ENCODE measurements around the gene CLTB.

The CLTB gene

DNA sequence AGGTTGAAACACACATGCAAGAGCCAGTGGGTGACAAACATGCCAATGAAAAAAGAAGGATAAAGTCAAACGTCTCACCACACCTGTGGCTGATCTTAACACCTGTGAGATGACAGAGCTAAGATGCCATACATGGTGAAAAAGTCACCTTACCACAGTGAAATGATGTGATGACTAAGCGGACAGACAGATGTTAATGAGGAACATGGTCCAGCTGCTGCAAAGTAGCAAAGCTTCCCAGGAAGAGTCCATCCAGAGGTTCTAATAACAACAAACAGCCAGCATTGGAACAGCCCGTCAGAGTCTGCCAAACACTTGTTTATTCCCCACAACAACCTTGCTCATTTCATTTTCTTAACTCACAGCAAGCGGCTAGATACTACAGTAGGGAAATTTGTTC is 56.7 kb downstream of the CLTB start:
- TF ChIP-seq, protein P1, sequence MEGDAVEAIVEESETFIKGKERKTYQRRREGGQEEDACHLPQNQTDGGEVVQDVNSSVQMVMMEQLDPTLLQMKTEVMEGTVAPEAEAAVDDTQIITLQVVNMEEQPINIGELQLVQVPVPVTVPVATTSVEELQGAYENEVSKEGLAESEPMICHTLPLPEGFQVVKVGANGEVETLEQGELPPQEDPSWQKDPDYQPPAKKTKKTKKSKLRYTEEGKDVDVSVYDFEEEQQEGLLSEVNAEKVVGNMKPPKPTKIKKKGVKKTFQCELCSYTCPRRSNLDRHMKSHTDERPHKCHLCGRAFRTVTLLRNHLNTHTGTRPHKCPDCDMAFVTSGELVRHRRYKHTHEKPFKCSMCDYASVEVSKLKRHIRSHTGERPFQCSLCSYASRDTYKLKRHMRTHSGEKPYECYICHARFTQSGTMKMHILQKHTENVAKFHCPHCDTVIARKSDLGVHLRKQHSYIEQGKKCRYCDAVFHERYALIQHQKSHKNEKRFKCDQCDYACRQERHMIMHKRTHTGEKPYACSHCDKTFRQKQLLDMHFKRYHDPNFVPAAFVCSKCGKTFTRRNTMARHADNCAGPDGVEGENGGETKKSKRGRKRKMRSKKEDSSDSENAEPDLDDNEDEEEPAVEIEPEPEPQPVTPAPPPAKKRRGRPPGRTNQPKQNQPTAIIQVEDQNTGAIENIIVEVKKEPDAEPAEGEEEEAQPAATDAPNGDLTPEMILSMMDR (IDR thresholded peaks at IDR 0.05; ENCODE audit: poor library complexity, severe bottlenecking) = no peak
- Histone ChIP-seq H3K27ac (ENCODE audit: poor library complexity, severe bottlenecking) (no peak overlapping the region), H3K4me1 (ENCODE audit: insufficient read depth, poor library complexity, severe bottlenecking) (peaks cover 7% of the 10 kb centered on the region), H3K36me3 (ENCODE audit: low read depth) (peaks cover 51% of the 10 kb centered on the region), H3K4me3 (ENCODE audit: severe bottlenecking) (no peak overlapping the region), H3K9me3 (ENCODE audit: severe bottlenecking) (no peaks in the 10 kb centered on the region), H3K27me3 (ENCODE audit: insufficient read depth, poor library complexity, severe bottlenecking) (no peaks in the 10 kb centered on the region)
- no peak for DNase-seq (ENCODE audit: low spot score)
- ATAC-seq (ENCODE audit: low read depth) = no peak

DNA sequence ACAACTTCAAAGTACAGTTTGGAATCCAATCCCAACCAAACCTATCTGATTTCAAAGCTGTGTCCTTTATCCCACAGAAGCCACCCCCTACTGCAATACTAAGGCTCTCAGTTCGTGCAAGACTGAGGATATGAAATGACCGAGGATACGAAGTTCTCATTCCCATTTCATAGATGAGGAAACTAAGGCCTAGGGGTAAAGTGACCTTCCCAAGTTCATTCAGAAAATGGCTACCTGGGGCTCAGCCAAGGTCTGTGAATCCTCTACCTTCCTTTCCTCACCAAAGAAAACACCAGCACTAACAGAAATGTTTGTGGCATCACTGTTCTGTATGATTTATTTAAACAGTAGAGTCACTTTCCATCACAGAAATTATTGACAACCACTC is 60.2 kb downstream of the CLTB start:
- H3K9me3 ChIP-seq (ENCODE audit: severe bottlenecking) = no peaks in the 10 kb centered on the region
- ATAC-seq (ENCODE audit: low read depth) (no peak), DNase-seq (ENCODE audit: low spot score) (no peak)
- H3K27me3 ChIP-seq (ENCODE audit: insufficient read depth, poor library complexity, severe bottlenecking) = no peaks in the 10 kb centered on the region
- H3K36me3 ChIP-seq (ENCODE audit: low read depth) = peaks cover 86% of the 10 kb centered on the region
- no peak overlapping the region for H3K27ac ChIP-seq (ENCODE audit: poor library complexity, severe bottlenecking)
- H3K4me1 ChIP-seq (ENCODE audit: insufficient read depth, poor library complexity, severe bottlenecking) = peaks cover 7% of the 10 kb centered on the region
- TF ChIP-seq, protein P1 (IDR thresholded peaks at IDR 0.05; ENCODE audit: poor library complexity, severe bottlenecking) = no peak
- H3K4me3 ChIP-seq (ENCODE audit: severe bottlenecking) = no peak overlapping the region

DNA sequence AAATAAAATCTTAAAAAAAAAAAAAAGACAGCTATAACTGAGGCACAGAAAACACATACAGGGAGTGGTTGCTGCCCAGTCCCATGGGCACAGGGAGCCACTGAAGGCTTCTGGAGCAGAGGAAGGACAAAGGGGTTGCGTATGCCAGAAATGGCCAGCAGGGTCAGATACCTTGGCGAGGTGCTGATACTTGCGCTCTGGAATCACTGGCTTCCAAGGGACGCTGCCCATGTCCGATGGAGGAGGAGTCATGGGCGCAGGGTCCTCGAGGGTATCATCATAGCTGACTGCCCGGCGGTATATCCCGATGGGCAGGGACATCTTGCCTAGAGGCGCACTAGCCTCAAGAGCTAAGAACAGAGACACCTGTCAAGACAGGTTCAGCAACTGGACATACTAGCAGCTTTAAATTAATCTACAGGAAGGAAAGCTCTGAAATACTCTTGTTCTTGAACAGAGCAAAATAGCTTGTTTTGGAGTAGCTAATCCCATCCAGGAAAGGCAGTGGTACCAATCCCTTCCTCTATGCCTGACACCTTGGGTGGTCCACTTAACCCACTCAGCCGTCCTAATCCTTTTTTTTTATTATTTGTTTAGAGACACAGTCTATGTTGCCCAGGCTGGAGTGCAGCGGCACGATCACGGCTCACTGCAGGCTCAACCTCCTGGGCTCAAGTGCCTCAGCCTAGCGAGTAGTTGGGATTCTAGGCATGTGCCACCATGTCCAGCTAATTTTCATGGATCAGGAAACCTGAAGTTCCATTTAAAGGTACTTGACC is 60.8 kb downstream of the CLTB start:
- H3K36me3 ChIP-seq (ENCODE audit: low read depth) = peaks cover 91% of the 10 kb centered on the region
- no peaks in the 10 kb centered on the region for H3K27me3 ChIP-seq (ENCODE audit: insufficient read depth, poor library complexity, severe bottlenecking)
- no peak for DNase-seq (ENCODE audit: low spot score)
- ATAC-seq (ENCODE audit: low read depth) = no peak; the same call in 2 of the 3 replicates
- TF ChIP-seq, protein P1 (IDR thresholded peaks at IDR 0.05; ENCODE audit: poor library complexity, severe bottlenecking) = no peak
- H3K4me1 ChIP-seq (ENCODE audit: insufficient read depth, poor library complexity, severe bottlenecking) = peaks cover 7% of the 10 kb centered on the region
- no peaks in the 10 kb centered on the region for H3K9me3 ChIP-seq (ENCODE audit: severe bottlenecking)
- no peak overlapping the region for H3K4me3 ChIP-seq (ENCODE audit: severe bottlenecking)
- H3K27ac ChIP-seq (ENCODE audit: poor library complexity, severe bottlenecking) = no peak overlapping the region

- H3K4me3 ChIP-seq (ENCODE audit: severe bottlenecking) = no peak overlapping the region
- peaks cover 99% of the 10 kb centered on the region for H3K36me3 ChIP-seq (ENCODE audit: low read depth)
- H3K4me1 ChIP-seq (ENCODE audit: insufficient read depth, poor library complexity, severe bottlenecking) = no peaks in the 10 kb centered on the region
- no peak for ATAC-seq (ENCODE audit: low read depth)
- TF ChIP-seq, protein P1 (IDR thresholded peaks at IDR 0.05; ENCODE audit: poor library complexity, severe bottlenecking) = no peak
- H3K9me3 ChIP-seq (ENCODE audit: severe bottlenecking) = no peaks in the 10 kb centered on the region
- no peak for DNase-seq (ENCODE audit: low spot score)
- H3K27me3 ChIP-seq (ENCODE audit: insufficient read depth, poor library complexity, severe bottlenecking) = no peaks in the 10 kb centered on the region
- H3K27ac ChIP-seq (ENCODE audit: poor library complexity, severe bottlenecking) = no peak overlapping the region
These were observed 62.8 kb downstream of the CLTB start for GRCh38 chr5:176353533-176353932.
